Activated naive CD4-positive, alpha-beta T cell (primary cell): Measurements from ENCODE around the gene RHEB.

ENCODE experiments used
- DNase-seq, 4 experiments: peaks; one replicate each; lab custom pipeline; 2025; lab: John Stamatoyannopoulos, UW

The RHEB gene

DNA sequence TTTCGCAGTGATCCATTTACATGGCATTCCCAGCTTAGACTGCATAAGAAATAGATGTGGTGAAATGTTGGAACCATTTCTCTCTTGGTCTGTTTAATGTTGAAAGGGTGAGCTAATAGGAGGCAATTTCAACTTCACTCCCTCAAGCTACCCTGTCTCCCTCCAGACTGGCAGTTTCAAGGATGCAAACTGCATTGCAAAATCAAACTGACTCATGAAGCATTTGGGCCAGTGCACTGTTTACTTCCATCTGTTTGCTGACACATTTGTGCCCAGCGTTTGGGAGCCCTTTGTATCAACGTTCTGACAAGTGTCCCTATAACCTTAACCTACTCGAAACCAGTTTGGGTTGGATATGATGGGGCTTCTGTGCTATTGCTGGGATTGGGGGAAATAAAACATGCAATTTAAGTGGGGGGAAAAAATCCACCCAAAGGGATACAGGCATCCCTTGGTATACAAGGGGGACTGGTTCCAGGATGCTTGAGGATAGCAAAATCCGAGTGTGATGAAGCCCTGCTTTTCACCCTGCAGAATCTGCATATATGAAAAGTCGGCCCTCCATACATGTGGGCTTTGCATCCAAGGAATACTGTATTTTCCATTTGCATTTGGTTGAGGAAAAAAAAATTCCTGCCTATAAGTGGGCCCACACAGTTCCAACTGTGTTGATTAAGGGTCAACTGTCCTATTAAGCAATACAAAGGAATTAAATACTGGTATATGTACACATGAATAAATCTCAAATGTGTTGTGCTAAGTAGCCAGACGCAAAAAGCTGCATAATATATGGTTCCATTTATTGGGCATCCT, 15.6 kb downstream of the RHEB start:
- DNase-seq = no peak

- DNase-seq = no peak
These were observed 18.0 kb downstream of the RHEB start for GRCh38 chr7:151501676-151502075.

- no peak for DNase-seq
These were observed 21.2 kb downstream of the RHEB start for GRCh38 chr7:151498495-151498894.

- no peak for DNase-seq
These were observed 22.3 kb downstream of the RHEB start for GRCh38 chr7:151497306-151497871.

DNA sequence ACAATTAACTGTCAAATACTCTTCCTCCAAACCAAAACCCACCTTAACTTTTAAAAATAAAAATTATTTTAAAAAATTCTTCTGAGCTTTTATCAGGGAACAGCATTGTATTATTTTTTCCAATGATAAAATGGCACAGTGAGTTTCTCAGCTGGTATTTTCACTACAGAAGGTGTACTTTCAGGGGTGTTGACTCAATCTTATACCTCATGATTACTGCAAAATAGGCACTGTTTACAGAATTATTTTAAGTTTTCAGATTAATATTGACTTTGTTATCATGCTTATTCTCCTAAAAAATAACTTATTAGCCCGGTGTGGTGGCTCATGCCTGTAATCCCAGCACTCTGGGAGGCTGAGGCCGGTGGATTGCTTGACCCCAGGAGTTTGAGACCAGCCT, 24.3 kb downstream of the RHEB start:
- no peak for DNase-seq

DNA sequence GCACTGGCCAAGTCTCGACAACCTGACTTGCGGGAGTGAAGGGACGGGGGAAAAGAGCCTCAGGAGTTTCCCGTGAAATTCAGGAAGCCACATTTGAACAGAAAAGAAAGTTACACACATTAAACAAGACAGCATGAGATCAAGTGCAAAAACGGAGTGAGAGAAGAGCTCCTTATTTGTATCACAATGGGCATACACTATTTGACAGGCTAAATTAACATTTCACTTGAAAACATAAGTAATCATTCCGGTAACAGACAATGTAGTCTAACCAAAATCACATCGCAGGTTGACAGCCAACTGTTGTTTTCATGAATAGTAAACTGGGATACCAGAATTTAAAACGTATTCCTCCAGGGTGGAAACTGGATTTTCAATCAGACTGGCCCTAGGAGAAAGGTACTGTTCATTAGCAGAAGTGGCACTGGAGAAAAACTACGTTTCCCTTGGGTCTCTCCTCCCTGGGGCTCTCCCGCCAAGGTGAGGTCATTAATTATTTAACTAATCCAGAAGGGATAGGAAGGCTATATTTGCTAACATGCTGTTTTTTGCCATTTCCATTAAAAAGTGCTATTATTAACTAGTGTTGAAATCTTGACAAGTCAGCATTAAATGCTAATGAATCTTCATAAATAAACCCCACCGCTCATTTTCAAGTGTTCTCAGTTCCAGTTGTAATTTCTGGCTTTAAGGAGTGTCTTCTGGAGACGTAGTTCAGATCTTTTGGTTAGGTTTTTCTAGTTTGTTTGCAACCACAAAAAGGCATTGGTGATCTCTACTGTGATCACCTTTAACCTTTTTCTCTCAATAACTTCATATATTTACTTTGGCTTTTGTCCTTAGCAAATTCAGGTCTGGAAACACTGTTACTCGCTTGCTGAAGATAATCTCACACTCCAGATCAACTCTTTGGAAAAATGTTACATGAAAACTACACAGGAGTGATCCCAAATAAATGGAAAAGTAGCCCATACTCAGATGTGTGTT, 25.1 kb downstream of the RHEB start:
- DNase-seq = no peak

- no peak for DNase-seq
These were observed 26.6 kb downstream of the RHEB start for GRCh38 chr7:151493083-151493482.

GRCh38 chr7:151491859-151492258, 27.8 kb downstream of the RHEB start:
- DNase-seq = no peak

- no peak for DNase-seq
These were observed 29.1 kb downstream of the RHEB start for GRCh38 chr7:151490456-151491105.

DNA sequence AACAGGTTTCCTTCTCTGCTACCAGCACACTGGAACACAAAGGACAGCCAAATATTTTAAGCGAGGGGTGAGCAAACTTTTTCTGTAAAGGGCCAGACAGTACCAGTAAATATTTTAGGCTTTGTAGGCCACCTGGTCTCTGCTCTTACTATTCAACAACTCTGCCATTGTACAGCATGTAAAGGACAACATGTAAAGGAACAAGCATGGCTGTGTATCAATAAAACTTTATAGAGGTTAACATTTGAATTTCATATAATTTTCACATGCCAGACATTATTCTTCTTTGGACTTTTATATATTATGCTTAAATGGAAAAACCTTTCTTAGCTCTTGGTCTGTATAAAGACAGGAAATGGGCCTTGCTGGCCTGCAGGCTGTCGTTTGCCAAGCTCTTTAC, 30.2 kb downstream of the RHEB start:
- no peak for DNase-seq

DNA sequence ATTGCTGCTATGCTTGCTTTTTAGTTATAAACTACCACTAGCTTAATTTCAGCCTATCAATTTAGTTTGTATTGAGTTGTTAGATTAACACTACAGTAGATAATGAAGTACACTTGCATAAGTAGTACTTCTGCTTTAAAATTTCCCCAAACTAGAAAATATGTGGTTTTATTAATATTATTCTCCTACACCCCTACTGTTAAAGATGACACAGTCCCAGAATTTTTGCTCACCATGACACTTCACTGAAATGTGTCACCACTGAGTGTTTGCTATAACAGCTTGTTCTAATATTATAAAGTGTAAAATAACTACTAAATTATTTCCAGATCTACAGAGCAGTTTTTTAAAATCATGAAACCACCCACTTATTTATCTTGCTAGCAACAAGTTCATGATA, 31.6 kb downstream of the RHEB start:
- no peak for DNase-seq

GRCh38 chr7:151487228-151487627, 32.5 kb downstream of the RHEB start:
- DNase-seq = no peak

- DNase-seq = no peak
These were observed 33.6 kb downstream of the RHEB start for GRCh38 chr7:151486074-151486473.

- DNase-seq = no peak
These were observed 34.6 kb downstream of the RHEB start for GRCh38 chr7:151484971-151485707.

DNA sequence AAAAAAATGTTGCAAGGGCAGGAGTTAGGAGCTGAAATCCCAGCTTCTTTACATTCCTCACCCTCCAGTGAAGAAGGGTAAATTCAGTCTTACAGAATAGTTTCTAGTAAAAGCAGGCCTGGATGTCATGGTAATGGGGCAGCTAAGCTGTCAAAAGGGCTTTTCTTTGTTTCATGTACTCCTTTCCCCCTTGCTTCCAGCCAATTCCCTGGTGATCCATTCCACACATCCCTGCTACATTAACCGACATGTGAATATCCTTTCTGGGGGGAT, 36.0 kb downstream of the RHEB start:
- no peak for DNase-seq

- DNase-seq = no peak
These were observed 36.6 kb downstream of the RHEB start for GRCh38 chr7:151482883-151483710.

GRCh38 chr7:151481650-151482505, 37.8 kb downstream of the RHEB start:
- no peak for DNase-seq

DNA sequence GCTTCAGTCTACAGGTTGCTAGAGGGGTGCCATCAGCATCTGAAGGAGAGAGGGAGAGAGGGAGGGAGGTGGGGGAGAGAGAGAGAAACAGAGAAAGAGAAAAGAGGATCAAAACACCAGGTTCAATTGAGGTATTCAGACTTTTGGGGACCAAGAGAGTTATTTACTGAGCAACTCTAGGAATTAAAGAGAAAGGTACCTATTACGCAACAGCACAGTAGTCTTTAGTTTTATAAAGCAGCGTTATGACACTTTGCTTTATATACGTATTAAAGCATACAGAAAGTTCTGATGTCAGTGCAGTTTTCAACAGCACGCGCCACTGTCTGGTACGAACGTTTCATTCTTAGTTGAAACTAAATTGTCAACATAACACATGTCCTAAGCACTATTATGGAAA, 41.8 kb downstream of the RHEB start:
- no peak for DNase-seq

- no peak for DNase-seq
These were observed 46.9 kb downstream of the RHEB start for GRCh38 chr7:151472644-151473380.
